NCI-H1930 (cell line): Measurements from ENCODE around the gene TMPRSS3.

Source experiments
- DNase-seq, 2 experiments: peaks; one replicate each; lab custom pipeline; 2025; lab: John Stamatoyannopoulos, UW

The TMPRSS3 gene

GRCh38 chr21:42332557-42333317, 63.1 kb downstream of the TMPRSS3 start:
- no peak for DNase-seq

GRCh38 chr21:42331660-42332059, 64.2 kb downstream of the TMPRSS3 start:
- no peak for DNase-seq

GRCh38 chr21:42330380-42331371, 65.2 kb downstream of the TMPRSS3 start:
- DNase-seq = no peak

GRCh38 chr21:42324896-42325295, 71.0 kb downstream of the TMPRSS3 start:
- DNase-seq = no peak
